GM20000 (cell line): Measurements from ENCODE around the gene NRL.

Experiments
- DNase-seq: peaks from one replicate; pipeline ENCODE4 v3.0.0; 2012; ENCODE audit warnings: low spot score
- TF ChIP-seq, protein P1 (sequence below): IDR thresholded peaks from 2 replicates; pipeline ENCODE4 v1.5.1; 2012; ENCODE audit warnings: mild to moderate bottlenecking, control low read depth; ENCODE audit errors: extremely low read depth, missing control alignments

The NRL gene

GRCh38 chr14:24070285-24071143 lies 44.2 kb downstream of the NRL start:
- DNase-seq = no peak
- TF ChIP-seq, protein P1, sequence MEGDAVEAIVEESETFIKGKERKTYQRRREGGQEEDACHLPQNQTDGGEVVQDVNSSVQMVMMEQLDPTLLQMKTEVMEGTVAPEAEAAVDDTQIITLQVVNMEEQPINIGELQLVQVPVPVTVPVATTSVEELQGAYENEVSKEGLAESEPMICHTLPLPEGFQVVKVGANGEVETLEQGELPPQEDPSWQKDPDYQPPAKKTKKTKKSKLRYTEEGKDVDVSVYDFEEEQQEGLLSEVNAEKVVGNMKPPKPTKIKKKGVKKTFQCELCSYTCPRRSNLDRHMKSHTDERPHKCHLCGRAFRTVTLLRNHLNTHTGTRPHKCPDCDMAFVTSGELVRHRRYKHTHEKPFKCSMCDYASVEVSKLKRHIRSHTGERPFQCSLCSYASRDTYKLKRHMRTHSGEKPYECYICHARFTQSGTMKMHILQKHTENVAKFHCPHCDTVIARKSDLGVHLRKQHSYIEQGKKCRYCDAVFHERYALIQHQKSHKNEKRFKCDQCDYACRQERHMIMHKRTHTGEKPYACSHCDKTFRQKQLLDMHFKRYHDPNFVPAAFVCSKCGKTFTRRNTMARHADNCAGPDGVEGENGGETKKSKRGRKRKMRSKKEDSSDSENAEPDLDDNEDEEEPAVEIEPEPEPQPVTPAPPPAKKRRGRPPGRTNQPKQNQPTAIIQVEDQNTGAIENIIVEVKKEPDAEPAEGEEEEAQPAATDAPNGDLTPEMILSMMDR = no peak

DNA sequence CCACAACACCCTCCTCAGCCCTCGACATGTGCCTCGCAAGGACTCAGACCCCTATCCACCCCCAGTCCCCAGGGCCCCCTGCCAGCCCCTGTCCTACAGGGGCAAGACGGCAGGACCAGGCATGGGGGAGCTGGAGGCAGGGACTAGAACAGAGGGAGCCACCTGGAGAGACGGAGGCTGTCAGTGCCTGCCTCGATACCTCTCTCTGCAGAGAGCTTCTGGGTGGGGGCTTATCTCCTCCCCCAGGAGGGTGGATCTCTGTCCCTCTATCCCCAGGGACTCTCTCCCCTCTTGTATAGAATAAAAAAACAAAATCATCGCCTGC lies 45.4 kb downstream of the NRL start:
- TF ChIP-seq, protein P1 = no peak
- no peak for DNase-seq

- TF ChIP-seq, protein P1 = no peak
- DNase-seq = no peak
Observed at GRCh38 chr14:24068711-24069410, 45.9 kb downstream of the NRL start.

- DNase-seq = no peak
- TF ChIP-seq, protein P1 = no peak
Observed at GRCh38 chr14:24067133-24068082, 47.3 kb downstream of the NRL start.

- TF ChIP-seq, protein P1 = no peak
- no peak for DNase-seq
Observed at GRCh38 chr14:24066496-24067132, 48.1 kb downstream of the NRL start.

DNA sequence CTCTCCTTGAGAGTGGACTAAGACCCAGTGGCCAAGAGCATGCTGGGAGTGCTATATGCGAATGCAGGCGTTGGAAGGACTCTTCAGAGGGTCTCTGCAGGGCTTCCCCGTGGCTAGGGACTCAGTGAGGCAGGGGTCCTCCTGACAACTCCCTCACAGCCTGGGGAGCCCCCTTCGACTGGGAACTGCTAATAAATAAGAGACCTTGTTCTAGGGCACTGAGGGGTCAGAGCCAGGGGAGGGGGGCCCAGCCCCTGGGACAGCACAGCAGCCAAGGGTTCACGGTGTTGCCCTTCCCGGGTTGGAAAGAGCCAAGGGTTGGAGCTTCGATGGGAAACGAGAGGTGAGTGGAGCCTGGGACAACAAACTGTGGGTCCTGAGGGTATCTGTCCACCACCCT lies 49.3 kb downstream of the NRL start:
- no peak for DNase-seq
- TF ChIP-seq, protein P1 = no peak
